RWPE1 (cell line): ENCODE results near the gene NCBP1.

ENCODE experiments used
- CTCF ChIA-PET: fragments of 350-600 bp; sonication (Branson Sonifier 250); formaldehyde crosslinking; extraction: SDS; loops from one replicate; lab custom pipeline; 2021; lab: Yijun Ruan, JAX
- POLR2A ChIA-PET: fragments of 400-600 bp; formaldehyde crosslinking; extraction: SDS; loops from one replicate; lab custom pipeline; 2020; ENCODE audit warnings: antibody characterized with exemption; ENCODE audit not compliant: low non-redundant PET; lab: Yijun Ruan, JAX
- DNase-seq: peaks from one replicate; pipeline ENCODE4 v3.0.0; 2012; ENCODE audit warnings: low spot score
- H3K27ac ChIP-seq: fragments of 450-650 bp; 2 replicates; pipeline ENCODE4 v1.5.1; 2017
- TF ChIP-seq, protein P1 (sequence below): fragments of 450-650 bp; conservative IDR thresholded peaks from 2 replicates; pipeline ENCODE4 v1.5.1; 2017; ENCODE audit warnings: low read depth, mild to moderate bottlenecking

The NCBP1 gene

DNA sequence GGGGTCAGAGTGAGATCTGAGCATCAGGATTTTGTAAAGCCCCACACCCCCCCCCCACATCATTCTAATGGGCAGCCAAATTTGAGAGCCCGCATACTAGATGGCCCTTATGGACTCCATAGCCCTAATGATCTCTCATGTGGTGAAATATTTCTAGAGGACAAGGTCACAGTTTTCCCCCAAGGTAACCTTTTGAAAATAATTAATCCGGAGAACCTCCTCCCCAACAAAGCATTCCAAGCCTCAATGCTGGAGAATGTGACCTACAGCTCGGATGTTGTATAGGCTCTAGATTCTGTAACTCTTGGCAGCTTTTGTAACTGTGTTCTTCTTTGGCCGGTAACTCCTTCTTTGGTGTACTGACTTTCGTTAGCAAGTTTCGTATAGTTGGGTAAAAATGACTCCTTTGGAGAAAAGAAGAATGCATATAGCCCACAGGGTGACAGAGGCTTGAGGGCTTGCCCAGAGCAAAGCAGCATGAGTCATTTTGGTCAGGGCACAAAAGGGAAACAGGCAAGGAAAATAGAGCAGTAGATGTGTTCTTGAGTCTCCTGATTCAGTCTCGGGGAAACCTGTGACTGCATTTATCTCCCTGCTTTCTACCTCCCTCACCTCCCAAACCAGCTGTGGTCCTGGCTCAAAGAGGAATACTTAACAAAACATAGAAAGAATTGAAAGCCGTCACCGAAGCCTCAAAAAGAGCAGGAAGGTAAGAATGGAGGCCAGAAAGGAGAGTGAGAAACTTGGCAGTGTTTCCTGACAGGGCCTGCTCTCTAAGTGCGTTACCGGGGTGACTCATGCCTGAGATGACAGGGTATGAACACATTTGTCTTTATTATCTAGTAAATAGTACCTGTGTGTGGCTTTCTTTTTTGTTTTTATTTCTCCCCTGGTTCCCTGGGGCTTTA is 70.1 kb downstream of the NCBP1 start:
- CTCF ChIA-PET: interaction anchor here (0.6 to 1.0 kb wide), 2 partner anchors 134 to 197 kb away, joined by 3 to 4 read pairs; no protein-coding TSS in a partner anchor
- POLR2A ChIA-PET: no interaction called here
- TF ChIP-seq, protein P1, sequence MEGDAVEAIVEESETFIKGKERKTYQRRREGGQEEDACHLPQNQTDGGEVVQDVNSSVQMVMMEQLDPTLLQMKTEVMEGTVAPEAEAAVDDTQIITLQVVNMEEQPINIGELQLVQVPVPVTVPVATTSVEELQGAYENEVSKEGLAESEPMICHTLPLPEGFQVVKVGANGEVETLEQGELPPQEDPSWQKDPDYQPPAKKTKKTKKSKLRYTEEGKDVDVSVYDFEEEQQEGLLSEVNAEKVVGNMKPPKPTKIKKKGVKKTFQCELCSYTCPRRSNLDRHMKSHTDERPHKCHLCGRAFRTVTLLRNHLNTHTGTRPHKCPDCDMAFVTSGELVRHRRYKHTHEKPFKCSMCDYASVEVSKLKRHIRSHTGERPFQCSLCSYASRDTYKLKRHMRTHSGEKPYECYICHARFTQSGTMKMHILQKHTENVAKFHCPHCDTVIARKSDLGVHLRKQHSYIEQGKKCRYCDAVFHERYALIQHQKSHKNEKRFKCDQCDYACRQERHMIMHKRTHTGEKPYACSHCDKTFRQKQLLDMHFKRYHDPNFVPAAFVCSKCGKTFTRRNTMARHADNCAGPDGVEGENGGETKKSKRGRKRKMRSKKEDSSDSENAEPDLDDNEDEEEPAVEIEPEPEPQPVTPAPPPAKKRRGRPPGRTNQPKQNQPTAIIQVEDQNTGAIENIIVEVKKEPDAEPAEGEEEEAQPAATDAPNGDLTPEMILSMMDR: no peak
- DNase-seq: peak; percentile 86
- H3K27ac ChIP-seq: peak overlapping the region; percentile 65

DNA sequence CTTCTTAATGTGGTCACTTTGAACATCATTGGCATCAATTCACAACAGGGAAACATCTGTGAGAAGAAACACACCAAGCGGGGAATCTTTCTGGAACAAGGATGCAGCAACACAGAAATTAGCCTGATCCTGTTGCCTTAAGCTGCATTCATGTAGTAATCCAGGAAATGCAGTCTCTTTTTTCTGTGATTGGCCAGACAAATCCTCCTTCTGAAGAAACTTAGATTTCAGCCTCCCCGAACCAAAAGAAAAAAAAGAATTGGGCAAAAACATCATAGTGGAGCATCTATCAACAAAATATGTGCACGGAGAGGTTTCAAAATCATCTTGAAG is 70.7 kb downstream of the NCBP1 start:
- ChIA-PET CTCF (interaction anchor here (1.0 kb wide), 1 partner anchor 197 kb away, joined by 4 read pairs; no protein-coding TSS in a partner anchor), POLR2A (no interaction called here)
- H3K27ac ChIP-seq: peak overlapping the region; percentile 67
- TF ChIP-seq, protein P1: no peak
- DNase-seq: no peak

DNA sequence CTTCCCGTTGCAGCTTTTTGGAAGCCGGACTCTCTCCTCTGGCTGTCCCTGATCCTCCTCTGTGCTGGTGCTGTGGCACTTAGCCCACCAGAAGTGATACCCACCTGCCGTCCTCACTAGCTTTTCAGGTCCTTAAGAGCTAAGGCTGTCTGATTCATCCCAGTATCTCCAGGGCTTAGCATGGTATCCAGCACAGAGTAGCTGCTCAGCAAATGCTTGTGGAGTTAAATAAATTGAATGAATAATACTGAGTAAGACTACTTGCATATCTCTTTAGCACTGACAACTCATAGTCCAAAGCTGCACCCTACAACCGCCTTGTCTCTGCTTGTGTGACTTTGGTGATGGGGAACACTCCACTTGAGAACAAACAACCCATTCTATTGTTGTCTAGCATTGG is 71.2 kb downstream of the NCBP1 start:
- TF ChIP-seq, protein P1: no peak
- CTCF ChIA-PET: interaction anchor here (1.9 kb wide), 1 partner anchor 196 kb away, joined by 15 read pairs; no protein-coding TSS in a partner anchor
- DNase-seq: no peak
- POLR2A ChIA-PET: no interaction called here
- peak overlapping the region; percentile 67 for H3K27ac ChIP-seq

DNA sequence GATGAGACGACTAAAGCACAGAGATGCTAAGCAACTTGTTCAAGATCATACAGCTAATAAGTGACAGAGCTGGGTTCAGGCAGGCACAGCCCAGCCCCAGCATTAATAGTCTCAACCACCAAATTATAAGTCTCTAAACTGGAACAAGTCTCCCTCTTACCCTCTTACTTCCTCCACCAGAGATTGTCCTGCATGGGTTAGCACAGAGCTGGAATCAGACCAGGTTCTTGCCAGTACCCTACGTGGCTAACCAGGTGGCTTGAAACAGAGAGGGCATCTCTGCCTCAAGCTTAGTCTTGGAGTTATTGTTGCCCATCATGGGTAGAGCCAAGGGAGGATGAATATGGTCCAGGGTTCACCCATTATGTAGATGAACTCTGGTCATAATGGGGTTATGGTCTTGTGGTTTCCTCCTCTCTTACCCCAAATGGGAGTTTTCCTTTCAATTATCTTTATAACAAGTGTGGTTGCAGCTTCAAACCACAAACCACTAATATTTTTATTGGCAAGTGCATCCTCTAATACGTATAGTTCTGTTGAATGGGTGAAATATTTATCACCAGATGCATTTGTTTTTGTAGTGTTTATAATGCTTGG is 71.8 kb downstream of the NCBP1 start:
- POLR2A ChIA-PET: no interaction called here
- no peak overlapping the region for H3K27ac ChIP-seq
- no peak for DNase-seq
- TF ChIP-seq, protein P1: no peak
- CTCF ChIA-PET: interaction anchor here (0.7 to 1.9 kb wide), 2 partner anchors 196 to 338 kb away, joined by 3 to 15 read pairs; no protein-coding TSS in a partner anchor

DNA sequence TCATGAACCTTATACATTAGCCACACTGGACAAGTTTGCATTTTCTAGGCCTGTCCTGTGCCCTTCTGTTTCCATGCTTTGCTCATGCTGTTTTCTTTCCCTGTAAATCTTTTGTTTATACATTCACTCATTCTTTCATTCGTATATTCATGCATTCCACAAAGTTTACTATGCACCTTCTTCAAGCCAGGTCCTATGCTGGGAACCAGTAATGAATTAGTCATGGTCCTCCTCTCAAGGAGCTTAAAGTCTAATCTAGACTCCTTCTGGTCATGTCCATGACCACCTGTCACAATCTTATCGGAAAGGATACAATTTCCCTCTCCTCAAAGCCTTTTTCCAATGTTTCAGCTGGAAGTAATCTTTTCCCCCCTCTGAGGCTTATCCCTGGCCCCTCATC is 72.6 kb downstream of the NCBP1 start:
- POLR2A ChIA-PET: no interaction called here
- no peak for DNase-seq
- no peak overlapping the region for H3K27ac ChIP-seq
- TF ChIP-seq, protein P1: no peak
- CTCF ChIA-PET: interaction anchor here (0.7 to 1.9 kb wide), 2 partner anchors 97 to 195 kb away, joined by 3 to 15 read pairs; no protein-coding TSS in a partner anchor
